Measurements from ENCODE around the gene EPHA2. TPM values are rescaled to one million over a fixed set of nuclear protein-coding genes. Genes with fewer than 3 reads are reported as not detected.

Gene EPHA2
- total and polyA plus RNA-seq, 4 donors: 17.5 to 35.6 (median 20.5) TPM

GRCh38 chr1:16090076-16090826 is 65.6 kb downstream of the EPHA2 start:
- H3K36me3 ChIP-seq (ENCODE audit: control insufficient read depth in 4 of 4, insufficient read depth in 4 of 4, low read length in 4 of 4): no peaks in the 10 kb centered on the region
- 84 to 88% methylated on average over 5 of the region's 5 CpGs for WGBS, 2 donors
- no peak overlapping the region for H3K4me3 ChIP-seq
- H3K9me3 ChIP-seq (ENCODE audit: control insufficient read depth in 4 of 4, insufficient read depth in 3 of 4, low read length in 3 of 4): no peaks in the 10 kb centered on the region
- no peak for ATAC-seq (ENCODE audit: insufficient read depth, low FRiP score)
- H3K9ac ChIP-seq (ENCODE audit: insufficient read depth in 1 of 2, low read length in 2 of 2): no peak overlapping the region
- no peak for DNase-seq
- no peak for TF ChIP-seq CTCF (IDR thresholded peaks at IDR 0.05; ENCODE audit: control extremely low read depth, extremely low read depth)
- H3K27me3 ChIP-seq (ENCODE audit: control insufficient read depth in 3 of 3, insufficient read depth in 3 of 3, low read length in 2 of 3): no peaks in the 10 kb centered on the region
- H3K27ac ChIP-seq (ENCODE audit: low read depth in 1 of 2, low read length in 1 of 2): no peak overlapping the region
- peaks cover 0 to 7% (median 0%) of the 10 kb centered on the region in 5 donors for H3K4me1 ChIP-seq (ENCODE audit: control insufficient read depth in 5 of 5, insufficient read depth in 5 of 5, low read length in 5 of 5)

GRCh38 chr1:16088996-16089395 is 66.9 kb downstream of the EPHA2 start:
- Histone ChIP-seq H3K27me3 (ENCODE audit: control insufficient read depth in 3 of 3, insufficient read depth in 3 of 3, low read length in 2 of 3) (no peaks in the 10 kb centered on the region), H3K9ac (ENCODE audit: insufficient read depth in 1 of 2, low read length in 2 of 2) (no peak overlapping the region), H3K36me3 (ENCODE audit: control insufficient read depth in 4 of 4, insufficient read depth in 4 of 4, low read length in 4 of 4) (no peaks in the 10 kb centered on the region), H3K4me1 (ENCODE audit: control insufficient read depth in 5 of 5, insufficient read depth in 5 of 5, low read length in 5 of 5) (peaks cover 0 to 7% (median 0%) of the 10 kb centered on the region in 5 donors), H3K9me3 (ENCODE audit: control insufficient read depth in 4 of 4, insufficient read depth in 3 of 4, low read length in 3 of 4) (no peaks in the 10 kb centered on the region), H3K4me3 (no peak overlapping the region), H3K27ac (ENCODE audit: low read depth in 1 of 2, low read length in 1 of 2) (no peak overlapping the region)
- no peak for TF ChIP-seq CTCF (IDR thresholded peaks at IDR 0.05; ENCODE audit: control extremely low read depth, extremely low read depth)
- WGBS, 2 donors: 81 to 88% methylated on average over 9 of the region's 9 CpGs
- ATAC-seq (ENCODE audit: insufficient read depth, low FRiP score) (no peak), DNase-seq (no peak)

- DNase-seq (no peak), ATAC-seq (ENCODE audit: insufficient read depth, low FRiP score) (no peak)
- Histone ChIP-seq H3K9me3 (ENCODE audit: control insufficient read depth in 4 of 4, insufficient read depth in 3 of 4, low read length in 3 of 4) (no peaks in the 10 kb centered on the region), H3K4me3 (no peak overlapping the region), H3K9ac (ENCODE audit: insufficient read depth in 1 of 2, low read length in 2 of 2) (no peak overlapping the region), H3K27me3 (ENCODE audit: control insufficient read depth in 3 of 3, insufficient read depth in 3 of 3, low read length in 2 of 3) (no peaks in the 10 kb centered on the region), H3K27ac (ENCODE audit: low read depth in 1 of 2, low read length in 1 of 2) (no peak overlapping the region), H3K4me1 (ENCODE audit: control insufficient read depth in 5 of 5, insufficient read depth in 5 of 5, low read length in 5 of 5) (peaks cover 0 to 7% (median 0%) of the 10 kb centered on the region in 5 donors), H3K36me3 (ENCODE audit: control insufficient read depth in 4 of 4, insufficient read depth in 4 of 4, low read length in 4 of 4) (no peaks in the 10 kb centered on the region)
- WGBS, 2 donors: 76 to 78% methylated on average over 17 of the region's 17 CpGs
- TF ChIP-seq CTCF (IDR thresholded peaks at IDR 0.05; ENCODE audit: control extremely low read depth, extremely low read depth): no peak
Observed at GRCh38 chr1:16088351-16088911, 67.4 kb downstream of the EPHA2 start.

All from lung (tissue), 12 donors.